Measurements from ENCODE around the gene SPAG17.
A peak's percentile ranks its signal among the peaks of the same experiment; 100 is the strongest.

Gene SPAG17

GRCh38 chr1:118183586-118183985 is 1.4 kb downstream of the SPAG17 start:
- no peak for DNase-seq (ENCODE audit: low read depth in 2 of 2)
- TF ChIP-seq, protein P1, sequence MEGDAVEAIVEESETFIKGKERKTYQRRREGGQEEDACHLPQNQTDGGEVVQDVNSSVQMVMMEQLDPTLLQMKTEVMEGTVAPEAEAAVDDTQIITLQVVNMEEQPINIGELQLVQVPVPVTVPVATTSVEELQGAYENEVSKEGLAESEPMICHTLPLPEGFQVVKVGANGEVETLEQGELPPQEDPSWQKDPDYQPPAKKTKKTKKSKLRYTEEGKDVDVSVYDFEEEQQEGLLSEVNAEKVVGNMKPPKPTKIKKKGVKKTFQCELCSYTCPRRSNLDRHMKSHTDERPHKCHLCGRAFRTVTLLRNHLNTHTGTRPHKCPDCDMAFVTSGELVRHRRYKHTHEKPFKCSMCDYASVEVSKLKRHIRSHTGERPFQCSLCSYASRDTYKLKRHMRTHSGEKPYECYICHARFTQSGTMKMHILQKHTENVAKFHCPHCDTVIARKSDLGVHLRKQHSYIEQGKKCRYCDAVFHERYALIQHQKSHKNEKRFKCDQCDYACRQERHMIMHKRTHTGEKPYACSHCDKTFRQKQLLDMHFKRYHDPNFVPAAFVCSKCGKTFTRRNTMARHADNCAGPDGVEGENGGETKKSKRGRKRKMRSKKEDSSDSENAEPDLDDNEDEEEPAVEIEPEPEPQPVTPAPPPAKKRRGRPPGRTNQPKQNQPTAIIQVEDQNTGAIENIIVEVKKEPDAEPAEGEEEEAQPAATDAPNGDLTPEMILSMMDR (IDR thresholded peaks at IDR 0.05; ENCODE audit: low read depth, low read length) = no peak
- no peak overlapping the region for H3K4me3 ChIP-seq (replicated peaks in 1 of 2; ENCODE audit: low read depth in 2 of 2, low read length in 2 of 2)

- TF ChIP-seq, protein P1 (IDR thresholded peaks at IDR 0.05; ENCODE audit: low read depth, low read length) = no peak
- H3K4me3 ChIP-seq (replicated peaks in 1 of 2; ENCODE audit: low read depth in 2 of 2, low read length in 2 of 2) = no peak overlapping the region
- DNase-seq (ENCODE audit: low read depth in 2 of 2) = no peak
These were observed 7.0 kb downstream of the SPAG17 start for GRCh38 chr1:118177998-118178397.

- H3K4me3 ChIP-seq (replicated peaks in 1 of 2; ENCODE audit: low read depth in 2 of 2, low read length in 2 of 2) = no peak overlapping the region
- DNase-seq (ENCODE audit: low read depth in 2 of 2) = no peak
- TF ChIP-seq, protein P1 (IDR thresholded peaks at IDR 0.05; ENCODE audit: low read depth, low read length) = no peak
These were observed 16.0 kb downstream of the SPAG17 start for GRCh38 chr1:118169016-118169415.

GRCh38 chr1:118160806-118161205 is 24.2 kb downstream of the SPAG17 start:
- DNase-seq (ENCODE audit: low read depth in 2 of 2) = no peak
- TF ChIP-seq, protein P1 (IDR thresholded peaks at IDR 0.05; ENCODE audit: low read depth, low read length) = no peak
- no peak overlapping the region for H3K4me3 ChIP-seq (replicated peaks in 1 of 2; ENCODE audit: low read depth in 2 of 2, low read length in 2 of 2)

- no peak overlapping the region for H3K4me3 ChIP-seq (replicated peaks in 1 of 2; ENCODE audit: low read depth in 2 of 2, low read length in 2 of 2)
- DNase-seq (ENCODE audit: low read depth in 2 of 2) = no peak
- TF ChIP-seq, protein P1 (IDR thresholded peaks at IDR 0.05; ENCODE audit: low read depth, low read length) = no peak
These were observed 25.5 kb downstream of the SPAG17 start for GRCh38 chr1:118159569-118159968.

GRCh38 chr1:118158924-118159323 is 26.1 kb downstream of the SPAG17 start:
- H3K4me3 ChIP-seq (replicated peaks in 1 of 2; ENCODE audit: low read depth in 2 of 2, low read length in 2 of 2) = no peak overlapping the region
- DNase-seq (ENCODE audit: low read depth in 2 of 2) = peak; percentile 61 to 72
- TF ChIP-seq, protein P1 (IDR thresholded peaks at IDR 0.05; ENCODE audit: low read depth, low read length) = no peak

GRCh38 chr1:118157506-118157905 is 27.5 kb downstream of the SPAG17 start:
- DNase-seq (ENCODE audit: low read depth in 2 of 2) = no peak
- no peak overlapping the region for H3K4me3 ChIP-seq (replicated peaks in 1 of 2; ENCODE audit: low read depth in 2 of 2, low read length in 2 of 2)
- TF ChIP-seq, protein P1 (IDR thresholded peaks at IDR 0.05; ENCODE audit: low read depth, low read length) = no peak

Data from cardiac fibroblast (primary cell).